ENCODE data around the gene APOL6.

The APOL6 gene

DNA sequence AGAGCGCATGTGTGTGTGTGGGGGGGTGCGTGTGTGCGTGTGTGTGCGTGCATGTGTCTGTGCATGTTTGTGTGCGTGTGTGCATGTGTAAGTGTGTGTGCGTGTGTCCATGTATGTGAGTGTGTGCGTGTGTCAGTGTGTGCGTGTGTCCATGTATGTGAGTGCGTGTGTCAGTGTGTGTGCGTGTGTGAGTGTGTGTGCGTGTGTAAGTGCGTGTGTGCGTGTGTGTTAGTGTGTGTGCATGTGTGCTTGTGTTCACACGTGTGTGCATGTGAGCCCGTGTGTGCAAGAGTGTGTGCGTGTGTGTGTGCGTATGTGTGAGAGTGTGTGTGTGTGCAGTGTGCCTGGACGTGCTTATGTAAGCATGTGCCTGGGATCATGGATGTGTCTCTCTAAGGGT is 14.7 kb upstream of the APOL6 start:
- CTCF ChIA-PET: no interaction called here
- TF ChIP-seq CTCF (conservative IDR thresholded peaks at IDR 0.05; ENCODE audit: low read depth): no peak
- H3K27ac ChIP-seq: 0 out of 2 replicates have a peak overlapping the region, but pooled peaks have one; percentile 24
- no peak for DNase-seq (ENCODE audit: low spot score)
- POLR2A ChIA-PET (ENCODE audit: low non-redundant PET): no interaction called here

GRCh38 chr22:35634015-35634414 is 14.2 kb upstream of the APOL6 start:
- no peak overlapping the region for H3K27ac ChIP-seq
- POLR2A ChIA-PET (ENCODE audit: low non-redundant PET): no interaction called here
- CTCF ChIA-PET: no interaction called here
- DNase-seq (ENCODE audit: low spot score): no peak
- no peak for TF ChIP-seq CTCF (conservative IDR thresholded peaks at IDR 0.05; ENCODE audit: low read depth)

DNA sequence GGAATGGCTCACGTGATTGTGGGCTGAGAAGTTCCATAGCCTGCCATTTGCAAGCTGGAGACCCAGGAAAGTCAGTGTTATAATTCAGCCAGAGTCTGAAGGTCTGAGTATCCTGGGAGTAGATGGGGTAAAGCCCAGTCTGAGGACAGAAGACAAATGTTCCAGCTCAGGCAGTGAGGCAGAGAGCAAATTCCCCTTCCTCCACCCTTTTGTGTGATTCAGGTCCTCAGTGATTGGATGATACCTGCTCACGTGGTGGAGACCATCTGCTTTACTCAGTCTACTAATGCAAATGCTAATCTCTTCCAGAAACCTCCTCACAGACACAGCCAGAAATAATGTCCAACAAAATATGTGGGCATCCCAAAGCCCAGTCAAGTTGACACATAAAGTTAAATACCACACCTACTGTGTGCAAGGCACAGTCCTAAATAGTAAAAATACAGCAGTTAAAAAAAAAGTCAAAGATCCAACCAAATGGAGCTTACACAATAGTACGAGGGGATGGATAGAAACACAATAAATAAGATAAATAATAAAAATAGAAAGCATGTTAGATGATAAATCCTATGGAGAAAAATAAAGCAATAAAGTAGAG is 13.2 kb upstream of the APOL6 start:
- TF ChIP-seq CTCF (conservative IDR thresholded peaks at IDR 0.05; ENCODE audit: low read depth): no peak
- DNase-seq (ENCODE audit: low spot score): no peak
- ChIA-PET POLR2A (ENCODE audit: low non-redundant PET) (no interaction called here), CTCF (no interaction called here)
- no peak overlapping the region for H3K27ac ChIP-seq

- ChIA-PET POLR2A (ENCODE audit: low non-redundant PET) (no interaction called here), CTCF (no interaction called here)
- TF ChIP-seq CTCF (conservative IDR thresholded peaks at IDR 0.05; ENCODE audit: low read depth): no peak
- no peak overlapping the region for H3K27ac ChIP-seq
- DNase-seq (ENCODE audit: low spot score): no peak
Measured at GRCh38 chr22:35637254-35637653, 11.0 kb upstream of the APOL6 start.

DNA sequence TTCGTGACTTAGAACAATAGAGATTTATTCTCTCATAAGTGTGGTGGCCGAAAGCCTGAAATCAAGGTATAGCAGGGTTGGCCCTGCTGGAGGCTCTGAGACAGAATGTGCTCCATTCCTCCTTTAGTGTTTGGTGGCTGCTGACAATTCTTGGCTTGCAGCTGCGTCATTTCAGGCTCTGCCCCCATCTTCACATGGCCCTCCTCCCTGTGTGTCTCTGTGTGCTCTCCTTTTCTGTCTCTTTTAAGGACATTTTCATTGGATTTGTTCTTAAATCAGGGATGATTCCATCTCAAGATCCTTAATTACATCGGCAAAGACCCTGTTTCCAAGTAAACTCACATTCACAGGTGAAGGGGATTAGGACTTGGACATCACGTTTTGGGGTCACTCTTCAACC is 10.2 kb upstream of the APOL6 start:
- no peak for TF ChIP-seq CTCF (conservative IDR thresholded peaks at IDR 0.05; ENCODE audit: low read depth)
- H3K27ac ChIP-seq: peak overlapping the region; percentile 67
- DNase-seq (ENCODE audit: low spot score): no peak
- ChIA-PET CTCF (no interaction called here), POLR2A (ENCODE audit: low non-redundant PET) (no interaction called here)

DNA sequence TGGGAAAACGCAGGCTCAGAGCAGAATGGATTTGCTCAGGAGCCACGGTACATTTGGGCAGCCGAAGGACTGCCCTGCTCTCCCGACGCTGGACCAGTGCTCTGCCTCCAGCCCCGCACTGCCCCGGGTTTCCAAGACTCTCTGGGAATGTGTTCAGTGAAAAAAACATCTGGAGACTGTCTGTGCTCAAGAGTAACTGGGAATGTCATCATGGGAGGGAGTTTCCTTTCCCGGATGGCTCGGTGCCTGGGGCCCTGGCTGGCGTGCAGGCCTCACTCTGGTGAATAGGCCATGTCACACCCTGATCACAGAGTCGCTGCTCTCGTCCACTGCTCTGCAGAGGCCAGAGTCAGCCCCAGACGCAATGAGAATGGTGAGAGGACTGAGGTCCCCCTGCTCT is 9.8 kb upstream of the APOL6 start:
- no peak for TF ChIP-seq CTCF (conservative IDR thresholded peaks at IDR 0.05; ENCODE audit: low read depth)
- POLR2A ChIA-PET (ENCODE audit: low non-redundant PET): no interaction called here
- H3K27ac ChIP-seq: peak overlapping the region; percentile 67
- CTCF ChIA-PET: no interaction called here
- DNase-seq (ENCODE audit: low spot score): no peak

Data from RWPE1 (cell line).